ENCODE results near the gene TRUB2.

DNA sequence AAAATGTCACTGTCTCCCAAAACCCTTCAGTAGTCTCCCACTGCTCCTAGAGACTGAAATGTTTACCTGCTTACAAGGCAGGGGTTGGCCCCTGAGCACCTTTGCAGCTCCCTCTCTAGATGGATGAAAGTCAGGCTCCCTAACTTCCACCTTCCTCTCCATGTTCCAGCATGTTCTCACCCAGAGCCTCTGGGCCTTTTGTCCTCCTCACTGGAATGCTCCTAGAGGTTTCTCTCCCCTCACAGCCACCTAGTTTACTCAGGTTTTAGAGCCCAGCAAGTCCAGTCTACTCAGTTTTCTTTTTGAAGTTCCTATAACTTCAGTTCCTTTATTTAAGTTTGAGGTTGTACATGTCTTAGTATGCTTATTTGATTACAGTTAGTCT is 48.1 kb upstream of the TRUB2 start:
- no peak for TF ChIP-seq POLR2AphosphoS5 (IDR thresholded peaks at IDR 0.05; ENCODE audit: low read depth, low read length)
- no peak for TF ChIP-seq TAF1 (IDR thresholded peaks at IDR 0.05; ENCODE audit: borderline replicate concordance, low read depth, low read length)

Measured in GM12892 (cell line).